Spleen (tissue), 11 donors: Measurements from ENCODE around the gene IL13. TPM values are rescaled to one million over a fixed set of nuclear protein-coding genes. Genes with fewer than 3 reads are reported as not detected.
A peak's percentile ranks its signal among the peaks of the same experiment; 100 is the strongest.

Source experiments
- DNase-seq: peaks from one replicate; pipeline ENCODE4 v3.0.0-alpha.2; 2020
- H3K27ac ChIP-seq, 8 donors: fragments of 200-600 bp; sonication (generic) in 7 of 8; 1 replicate in 4 of 8; 2 replicates in 4 of 8; pipeline versions ENCODE4 v1.5.0 to v1.8.0; 2016 to 2021; ENCODE audit warnings: inconsistent platforms in 4 of 8, mild to moderate bottlenecking in 4 of 8, moderate library complexity in 1 of 8
- H3K27me3 ChIP-seq, 7 donors: fragments of 200-600 bp; sonication (generic) in 6 of 7; replicated peaks in 1 of 7; 1 replicate in 4 of 7; 2 replicates in 3 of 7; pipeline versions ENCODE4 v1.5.0 to v1.8.0; 2016 to 2021; ENCODE audit warnings: inconsistent platforms in 3 of 7, mild to moderate bottlenecking in 1 of 7
- H3K36me3 ChIP-seq, 6 donors: fragments of 200-600 bp; sonication (generic) in 5 of 6; 1 replicate in 4 of 6; 2 replicates in 2 of 6; pipeline versions ENCODE4 v1.5.0 to v1.8.0; 2016 to 2021; ENCODE audit warnings: inconsistent platforms in 2 of 6
- H3K4me1 ChIP-seq, 6 donors: fragments of 200-600 bp; sonication (generic) in 5 of 6; 1 replicate in 3 of 6; 2 replicates in 3 of 6; pipeline versions ENCODE4 v1.5.0 to v1.8.0; 2016 to 2021; ENCODE audit warnings: inconsistent platforms in 3 of 6
- H3K4me3 ChIP-seq, 8 donors: fragments of 200-600 bp; sonication (generic) in 7 of 8; 1 replicate in 4 of 8; 2 replicates in 4 of 8; pipeline versions ENCODE4 v1.5.0 to v1.8.0; 2016 to 2021; ENCODE audit warnings: inconsistent platforms in 4 of 8, mild to moderate bottlenecking in 4 of 8, moderate library complexity in 2 of 8
- H3K9me3 ChIP-seq, 8 donors: fragments of 200-600 bp; sonication (generic) in 7 of 8; 1 replicate in 4 of 8; 2 replicates in 4 of 8; pipeline versions ENCODE4 v1.5.0 to v1.8.0; 2016 to 2021; ENCODE audit warnings: inconsistent platforms in 4 of 8
- POLR2A ChIP-seq, 3 donors: fragments of 450-650 bp; IDR thresholded peaks; one replicate each; pipeline ENCODE4 v1.5.1; 2017; ENCODE audit warnings: antibody characterized with exemption in 3 of 3, mild to moderate bottlenecking in 1 of 3
- POLR2AphosphoS5 ChIP-seq, 3 donors: sonication (generic); formaldehyde crosslinking; IDR thresholded peaks; one replicate each; pipeline ENCODE4 v1.5.1; 2017; ENCODE audit warnings: antibody characterized with exemption in 3 of 3
- WGBS, 5 donors: extraction: QIAGEN DNeasy Blood & Tissue Kit in 3 of 5; methylation state at CpG; one replicate each; pipeline versions ENCODE4 v1.1.5 to v1.1.7; 2013 to 2018; 5-methylcytosine and 5-hydroxymethylcytosine counted together
- intact Hi-C: fragments of 100-400 bp; cut with DNase I; formaldehyde crosslinking; loops from one replicate; pipeline ENCODE4 v1.15.0; 2023; ENCODE audit warnings: low total_unique reads
- polyA plus RNA-seq, 3 donors: library from polyadenylated mRNA; stranded (reverse); fragments of 200-250 nt; gene quantifications; one replicate each; pipeline ENCODE4 v1.2.1, GENCODE V29; 2013
- total RNA-seq, 7 donors: library from RNA; depleted of rRNA in 3 of 7; stranded (reverse); fragments of >200 nt in 3 of 7; fragmentation: NEBNext Ultra II Directional in 4 of 7; extraction: Animal tissue kit (Norgen Biotek cat#: 25700) in 4 of 7; gene quantifications; one replicate each; pipeline versions ENCODE4 v1.1.0 to v1.2.1, GENCODE V29; 2016 to 2021
- TF ChIP-seq, protein P1 (sequence below), 11 experiments: fragments of 200-600 bp in 7 of 11; fragments of 450-650 bp in 4 of 11; sonication (generic) in 4 of 11; IDR thresholded peaks in 8 of 11; conservative IDR thresholded peaks in 3 of 11; 1 replicate in 7 of 11; 2 replicates in 4 of 11; pipeline versions ENCODE4 v1.4.0 to v1.8.0; 2016 to 2021; ENCODE audit warnings: antibody characterized with exemption in 11 of 11, inconsistent platforms in 4 of 11, mild to moderate bottlenecking in 1 of 11
- donor health status: healthy with polysubstance abuse.
- donor health status: DM: no; HTN: no; CAD: no; lungs with moderate emphysema.
- donor health status: DM: no; HTN: no; CAD: no.
- donor health status: Bipolar disorder and iron deficiency.
- donor health status: healthy.
- donor health status: DM: no; HTN: no; CAD: no.
- donor health status: DM: yes; HTN: yes; CAD: no.

The IL13 gene
- total and polyA plus RNA-seq, 10 donors: 0.06 to 0.07 TPM; not detected in 8

DNA sequence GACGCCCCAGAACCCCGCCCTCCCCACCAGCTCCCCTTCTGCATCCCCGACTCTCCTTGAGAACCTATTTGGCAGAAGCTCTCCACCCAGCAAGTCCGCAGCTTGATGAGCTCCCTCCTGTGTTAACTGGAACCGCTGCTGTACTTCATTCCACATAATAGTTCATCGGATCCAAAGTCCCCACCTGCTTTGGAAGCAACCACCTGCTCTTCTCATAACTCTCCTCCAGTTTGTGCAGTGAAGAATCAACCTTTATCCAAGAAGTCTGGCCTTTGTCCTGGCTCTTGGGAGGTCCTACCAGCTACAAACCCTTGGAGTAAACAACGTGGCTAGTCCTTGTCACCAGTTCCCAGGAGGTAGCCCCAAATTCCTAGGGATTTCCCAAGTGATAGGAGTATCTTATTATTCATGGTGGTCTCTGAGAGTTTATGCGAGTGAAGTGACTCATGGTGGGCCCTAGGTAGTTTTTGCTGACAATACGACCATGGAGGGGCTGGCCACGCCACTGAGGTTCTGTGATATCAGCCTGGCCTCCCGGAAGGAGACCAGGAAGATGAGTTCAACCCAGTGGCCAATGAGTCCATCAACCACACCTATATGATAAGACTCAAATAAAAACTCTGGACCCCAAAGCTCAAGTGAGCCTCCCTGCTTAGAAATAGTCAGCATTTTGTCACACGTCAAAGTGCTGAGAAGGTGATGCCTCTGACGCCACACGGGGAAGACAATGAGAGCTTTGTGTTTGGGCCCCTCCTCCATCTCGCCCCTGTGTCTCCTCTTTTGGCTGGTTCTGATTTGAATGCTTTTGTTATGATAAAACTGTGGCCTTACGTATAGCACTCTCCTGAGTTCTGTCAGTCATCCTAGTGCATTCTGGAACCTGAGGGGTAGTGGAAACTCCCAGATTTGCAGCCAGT is 12.3 kb downstream of the IL13 start:
- Histone ChIP-seq H3K9me3 (no peaks in the 10 kb centered on the region), H3K27me3 (no peaks in the 10 kb centered on the region), H3K4me1 (peaks cover 0 to 8% (median 5%) of the 10 kb centered on the region in 6 donors), H3K36me3 (no peaks in the 10 kb centered on the region), H3K27ac (no peak overlapping the region), H3K4me3 (no peak overlapping the region)
- peak; percentile 37 for DNase-seq
- 83 to 93% (median 91%) methylated on average over 16 of the region's 16 CpGs for WGBS, 5 donors
- TF ChIP-seq POLR2AphosphoS5 (IDR thresholded peaks at IDR 0.05): no peak
- no peak for TF ChIP-seq POLR2A (IDR thresholded peaks at IDR 0.05)
- TF ChIP-seq, protein P1, sequence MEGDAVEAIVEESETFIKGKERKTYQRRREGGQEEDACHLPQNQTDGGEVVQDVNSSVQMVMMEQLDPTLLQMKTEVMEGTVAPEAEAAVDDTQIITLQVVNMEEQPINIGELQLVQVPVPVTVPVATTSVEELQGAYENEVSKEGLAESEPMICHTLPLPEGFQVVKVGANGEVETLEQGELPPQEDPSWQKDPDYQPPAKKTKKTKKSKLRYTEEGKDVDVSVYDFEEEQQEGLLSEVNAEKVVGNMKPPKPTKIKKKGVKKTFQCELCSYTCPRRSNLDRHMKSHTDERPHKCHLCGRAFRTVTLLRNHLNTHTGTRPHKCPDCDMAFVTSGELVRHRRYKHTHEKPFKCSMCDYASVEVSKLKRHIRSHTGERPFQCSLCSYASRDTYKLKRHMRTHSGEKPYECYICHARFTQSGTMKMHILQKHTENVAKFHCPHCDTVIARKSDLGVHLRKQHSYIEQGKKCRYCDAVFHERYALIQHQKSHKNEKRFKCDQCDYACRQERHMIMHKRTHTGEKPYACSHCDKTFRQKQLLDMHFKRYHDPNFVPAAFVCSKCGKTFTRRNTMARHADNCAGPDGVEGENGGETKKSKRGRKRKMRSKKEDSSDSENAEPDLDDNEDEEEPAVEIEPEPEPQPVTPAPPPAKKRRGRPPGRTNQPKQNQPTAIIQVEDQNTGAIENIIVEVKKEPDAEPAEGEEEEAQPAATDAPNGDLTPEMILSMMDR (IDR thresholded peaks at IDR 0.05 in 8 of 11, conservative IDR thresholded peaks at IDR 0.05 in 3 of 11): no peak
- intact Hi-C loops: no loop called here

DNA sequence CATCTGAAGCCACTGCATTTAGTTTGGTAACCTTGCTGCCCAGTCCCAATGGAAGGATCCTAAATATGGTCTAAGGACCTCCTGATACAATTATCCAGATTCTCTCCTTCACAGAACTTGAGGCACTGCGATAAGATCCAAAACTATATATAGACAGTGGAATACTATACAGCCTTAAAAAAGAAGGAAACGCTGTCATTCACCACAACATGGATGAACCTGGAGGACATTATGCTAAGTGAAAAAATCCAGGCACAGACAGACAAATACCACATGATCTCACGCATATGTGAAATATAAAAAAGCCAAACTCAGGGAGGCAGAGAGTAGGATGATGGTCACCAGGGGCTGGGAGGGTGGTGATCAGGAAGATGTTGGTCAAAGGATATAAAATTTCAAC is 13.0 kb downstream of the IL13 start:
- H3K27me3 ChIP-seq: no peaks in the 10 kb centered on the region
- intact Hi-C loops: no loop called here
- TF ChIP-seq, protein P1 (IDR thresholded peaks at IDR 0.05 in 8 of 11, conservative IDR thresholded peaks at IDR 0.05 in 3 of 11): no peak
- TF ChIP-seq POLR2A (IDR thresholded peaks at IDR 0.05) (no peak), POLR2AphosphoS5 (IDR thresholded peaks at IDR 0.05) (no peak)
- no peaks in the 10 kb centered on the region for H3K36me3 ChIP-seq
- H3K9me3 ChIP-seq: no peaks in the 10 kb centered on the region
- H3K27ac ChIP-seq: no peak overlapping the region
- no peak for DNase-seq
- 94 to 97% (median 95%) methylated on average over 3 of the region's 3 CpGs for WGBS, 5 donors
- H3K4me3 ChIP-seq: no peak overlapping the region
- peaks cover 0 to 11% (median 7%) of the 10 kb centered on the region in 6 donors for H3K4me1 ChIP-seq

DNA sequence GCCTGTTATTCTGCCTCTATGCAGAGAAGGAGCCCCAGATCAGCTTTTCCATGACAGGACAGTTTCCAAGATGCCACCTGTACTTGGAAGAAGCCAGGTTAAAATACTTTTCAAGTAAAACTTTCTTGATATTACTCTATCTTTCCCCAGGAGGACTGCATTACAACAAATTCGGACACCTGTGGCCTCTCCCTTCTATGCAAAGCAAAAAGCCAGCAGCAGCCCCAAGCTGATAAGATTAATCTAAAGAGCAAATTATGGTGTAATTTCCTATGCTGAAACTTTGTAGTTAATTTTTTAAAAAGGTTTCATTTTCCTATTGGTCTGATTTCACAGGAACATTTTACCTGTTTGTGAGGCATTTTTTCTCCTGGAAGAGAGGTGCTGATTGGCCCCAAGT is 15.5 kb downstream of the IL13 start:
- no peak for DNase-seq
- no peaks in the 10 kb centered on the region for H3K9me3 ChIP-seq
- intact Hi-C loops: no loop called here
- no peak overlapping the region for H3K27ac ChIP-seq
- H3K4me1 ChIP-seq: peaks cover 0 to 27% (median 7%) of the 10 kb centered on the region in 6 donors
- H3K4me3 ChIP-seq: no peak overlapping the region
- no peaks in the 10 kb centered on the region for H3K27me3 ChIP-seq
- WGBS, 5 donors: 77 to 95% (median 88%) methylated on average over 1 of the region's 1 CpG
- H3K36me3 ChIP-seq: no peaks in the 10 kb centered on the region
- TF ChIP-seq POLR2AphosphoS5 (IDR thresholded peaks at IDR 0.05): no peak
- TF ChIP-seq, protein P1 (IDR thresholded peaks at IDR 0.05 in 8 of 11, conservative IDR thresholded peaks at IDR 0.05 in 3 of 11): no peak
- TF ChIP-seq POLR2A (IDR thresholded peaks at IDR 0.05): no peak

DNA sequence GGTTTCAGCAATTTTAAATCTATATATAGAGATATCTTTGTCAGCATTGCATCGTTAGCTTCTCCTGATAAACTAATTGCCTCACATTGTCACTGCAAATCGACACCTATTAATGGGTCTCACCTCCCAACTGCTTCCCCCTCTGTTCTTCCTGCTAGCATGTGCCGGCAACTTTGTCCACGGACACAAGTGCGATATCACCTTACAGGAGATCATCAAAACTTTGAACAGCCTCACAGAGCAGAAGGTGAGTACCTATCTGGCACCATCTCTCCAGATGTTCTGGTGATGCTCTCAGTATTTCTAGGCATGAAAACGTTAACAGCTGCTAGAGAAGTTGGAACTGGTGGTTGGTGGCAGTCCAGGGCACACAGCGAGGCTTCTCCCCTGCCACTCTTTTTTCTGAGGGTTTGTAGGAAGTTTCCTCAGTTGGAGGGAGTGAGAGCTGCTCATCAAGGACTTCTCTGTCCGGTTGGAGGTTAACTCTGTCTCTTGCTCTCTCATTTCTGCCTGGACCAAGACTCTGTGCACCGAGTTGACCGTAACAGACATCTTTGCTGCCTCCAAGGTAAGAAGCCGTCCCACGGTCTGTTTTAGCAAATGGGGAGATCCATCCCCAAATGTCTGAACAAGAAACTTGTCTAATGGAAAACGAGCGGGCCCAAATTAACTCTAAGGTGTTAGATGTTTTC is 16.1 kb downstream of the IL13 start, which contains the start of gene IL4:
IL4 (plus strand) TSS at position 51 of the 692 bp plus-strand sequence; CDS start at position 113, 62 bp downstream.
- WGBS, 5 donors: 82 to 89% (median 84%) methylated on average over 14 of the region's 14 CpGs
- Histone ChIP-seq H3K9me3 (no peaks in the 10 kb centered on the region), H3K36me3 (no peaks in the 10 kb centered on the region), H3K27me3 (no peaks in the 10 kb centered on the region), H3K4me1 (peaks cover 0 to 27% (median 7%) of the 10 kb centered on the region in 6 donors), H3K4me3 (no peak within 1 kb of the TSS), H3K27ac (peak within 1 kb of the TSS in 7 of 8 donors; percentile 3 to 66 (median 42))
- intact Hi-C loops: no loop called here
- TF ChIP-seq, protein P1 (IDR thresholded peaks at IDR 0.05 in 8 of 11, conservative IDR thresholded peaks at IDR 0.05 in 3 of 11): no peak
- TF ChIP-seq POLR2AphosphoS5 (IDR thresholded peaks at IDR 0.05) (no peak), POLR2A (IDR thresholded peaks at IDR 0.05) (no peak)
- DNase-seq: no peak
